Calu3 (cell line): ENCODE data around the gene ST7. TPM values are rescaled to one million over a fixed set of nuclear protein-coding genes. Genes with fewer than 3 reads are reported as not detected.

Experiments used
- BruUV-seq: library from RNA; stranded (reverse); fragments of 400-500 nt; replicated peaks from 2 replicates; lab custom pipeline; 2021; lab: Mats Ljungman, UMichigan
- CTCF ChIA-PET: fragments of 300-600 bp; sonication (Branson Sonifier 250); formaldehyde crosslinking; loops from one replicate; lab custom pipeline; 2022; ENCODE audit warnings: antibody characterized with exemption; lab: Charles Lee
- DNase-seq: peaks from one replicate; pipeline ENCODE4 v3.0.0; 2022
- H3K27ac Mint-ChIP-seq: one replicate; pipeline ENCODE4 v1.8.0; 2022; ENCODE audit warnings: mixed read lengths; ENCODE audit not compliant: unreplicated experiment
- H3K27me3 Mint-ChIP-seq: one replicate; pipeline ENCODE4 v1.8.0; 2022; ENCODE audit warnings: mixed read lengths; ENCODE audit not compliant: unreplicated experiment
- H3K36me3 Mint-ChIP-seq: one replicate; pipeline ENCODE4 v1.8.0; 2022; ENCODE audit warnings: mild to moderate bottlenecking, moderate library complexity, mixed read lengths; ENCODE audit not compliant: insufficient read depth, unreplicated experiment
- H3K4me1 Mint-ChIP-seq: one replicate; pipeline ENCODE4 v1.8.0; 2022; ENCODE audit warnings: mild to moderate bottlenecking, low read depth, mixed read lengths; ENCODE audit not compliant: unreplicated experiment
- H3K4me3 Mint-ChIP-seq: one replicate; pipeline ENCODE4 v1.8.0; 2022; ENCODE audit warnings: mild to moderate bottlenecking, low read depth, moderate library complexity, mixed read lengths; ENCODE audit not compliant: unreplicated experiment
- H3K9me3 Mint-ChIP-seq: one replicate; pipeline ENCODE4 v1.8.0; 2022; ENCODE audit warnings: low read depth, mixed read lengths; ENCODE audit not compliant: unreplicated experiment
- CTCF ChIP-seq: fragments of 200-600 bp; IDR thresholded peaks from one replicate; pipeline ENCODE4 v1.8.0; 2022; ENCODE audit warnings: antibody characterized with exemption; ENCODE audit not compliant: unreplicated experiment
- intact Hi-C: fragments of 100-400 bp; cut with micrococcal nuclease; formaldehyde crosslinking; loops from one replicate; pipeline ENCODE4 v1.10.0; 2022; ENCODE audit not compliant: unreplicated experiment
- total RNA-seq: library from RNA; stranded (reverse); gene quantifications from 2 replicates; pipeline ENCODE4 v1.2.3, GENCODE V29; 2022

ST7 gene
- total RNA-seq, 1 experiment from 2014 or later, result 17.7 TPM

- H3K36me3 Mint-ChIP-seq, result no peaks in the 10 kb centered on the region
- no peak for DNase-seq
- H3K4me1 Mint-ChIP-seq, result no peaks in the 10 kb centered on the region
- TF ChIP-seq CTCF, result no peak
- no peaks in the 10 kb centered on the region for H3K9me3 Mint-ChIP-seq
- intact Hi-C loops, result no loop called here
- BruUV-seq, result no TSS peak
- H3K4me3 Mint-ChIP-seq, result no peak overlapping the region
- CTCF ChIA-PET, result interaction anchor here (0.7 kb wide), 1 partner anchor 285 kb away, joined by 3 read pairs; no protein-coding TSS in a partner anchor
- no peaks in the 10 kb centered on the region for H3K27me3 Mint-ChIP-seq
- H3K27ac Mint-ChIP-seq, result no peak overlapping the region
Observed at GRCh38 chr7:117143580-117143979, 190.3 kb downstream of the ST7 start.

GRCh38 chr7:117145333-117145732, 192.0 kb downstream of the ST7 start:
- TF ChIP-seq CTCF, result no peak
- no peak overlapping the region for H3K4me3 Mint-ChIP-seq

GRCh38 chr7:117146059-117146458, 192.8 kb downstream of the ST7 start:
- Mint-ChIP-seq H3K9me3 (no peaks in the 10 kb centered on the region), H3K27me3 (no peaks in the 10 kb centered on the region), H3K36me3 (no peaks in the 10 kb centered on the region), H3K4me1 (no peaks in the 10 kb centered on the region), H3K27ac (no peak overlapping the region), H3K4me3 (no peak overlapping the region)
- TF ChIP-seq CTCF, result no peak
- intact Hi-C loops, result no loop called here
- CTCF ChIA-PET, result no interaction called here
- no peak for DNase-seq
- no TSS peak for BruUV-seq

More at GRCh38 chr7:117145333-117145732, 192.0 kb downstream of the ST7 start:
- CTCF ChIA-PET, result no interaction called here
- BruUV-seq, result no TSS peak
- intact Hi-C loops, result no loop called here
- Mint-ChIP-seq H3K36me3 (no peaks in the 10 kb centered on the region), H3K4me1 (no peaks in the 10 kb centered on the region), H3K9me3 (no peaks in the 10 kb centered on the region), H3K27me3 (no peaks in the 10 kb centered on the region), H3K27ac (no peak overlapping the region)
- DNase-seq, result no peak

- Mint-ChIP-seq H3K27ac (no peak overlapping the region), H3K9me3 (no peaks in the 10 kb centered on the region), H3K4me3 (no peak overlapping the region), H3K4me1 (no peaks in the 10 kb centered on the region), H3K36me3 (no peaks in the 10 kb centered on the region), H3K27me3 (no peaks in the 10 kb centered on the region)
- CTCF ChIA-PET, result no interaction called here
- TF ChIP-seq CTCF, result no peak
- no TSS peak for BruUV-seq
- intact Hi-C loops, result no loop called here
- DNase-seq, result no peak
Observed at GRCh38 chr7:117146511-117146910, 193.2 kb downstream of the ST7 start.
